Measurements from ENCODE around the gene TRIM58.

Gene TRIM58

DNA sequence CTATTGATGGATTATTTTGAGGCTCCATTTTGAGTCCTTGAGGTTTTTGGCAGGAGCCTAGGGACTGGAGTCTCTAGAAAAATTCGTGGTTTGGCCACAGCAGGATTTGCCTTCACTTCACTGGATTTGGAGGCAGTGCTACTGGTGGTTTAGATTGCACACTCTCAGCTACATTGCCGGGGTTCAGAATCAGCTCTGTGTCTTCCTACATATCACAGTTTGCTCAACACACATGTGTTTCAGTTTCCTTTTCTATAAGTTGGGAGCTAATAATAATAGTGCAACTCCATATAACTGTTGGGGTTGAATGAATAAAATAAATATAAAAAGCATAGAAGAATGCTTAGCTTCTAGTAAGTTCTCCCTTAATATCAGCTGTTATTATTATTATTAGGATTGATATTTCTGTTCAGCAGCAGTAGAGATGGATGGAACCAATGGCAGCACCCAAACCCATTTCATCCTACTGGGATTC, 38.2 kb downstream of the TRIM58 start, which contains the start of gene OR2W3:
TSS of gene OR2W3 (plus strand) at position 425 of the 475 bp plus-strand sequence. CDS start at position 425, 0 bp downstream.
- DNase-seq = no peak

DNA sequence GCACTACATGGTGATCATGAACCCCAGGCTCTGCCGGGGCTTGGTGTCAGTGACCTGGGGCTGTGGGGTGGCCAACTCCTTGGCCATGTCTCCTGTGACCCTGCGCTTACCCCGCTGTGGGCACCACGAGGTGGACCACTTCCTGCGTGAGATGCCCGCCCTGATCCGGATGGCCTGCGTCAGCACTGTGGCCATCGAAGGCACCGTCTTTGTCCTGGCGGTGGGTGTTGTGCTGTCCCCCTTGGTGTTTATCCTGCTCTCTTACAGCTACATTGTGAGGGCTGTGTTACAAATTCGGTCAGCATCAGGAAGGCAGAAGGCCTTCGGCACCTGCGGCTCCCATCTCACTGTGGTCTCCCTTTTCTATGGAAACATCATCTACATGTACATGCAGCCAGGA, 39.0 kb downstream of the TRIM58 start:
- DNase-seq = no peak

DNA sequence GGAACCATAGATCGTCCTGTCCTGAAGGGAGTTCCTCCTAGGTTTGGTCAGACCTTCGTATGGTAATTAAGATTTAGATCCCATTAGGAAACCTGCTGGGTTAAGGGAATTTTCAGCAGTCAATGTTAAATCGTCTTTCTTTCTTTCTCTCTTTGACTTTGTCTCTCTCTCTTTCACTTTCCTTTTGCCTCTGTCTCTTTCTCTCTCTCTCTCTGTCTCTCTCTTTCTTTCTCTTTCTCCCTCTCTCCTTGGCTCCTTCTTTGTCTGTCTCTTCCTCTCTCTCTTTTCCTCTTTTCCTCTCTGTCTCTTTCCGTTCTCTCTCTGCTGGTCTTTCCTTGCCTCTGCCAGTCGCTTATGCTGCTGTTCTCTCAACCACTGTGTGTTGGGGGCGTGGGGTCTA, 47.1 kb downstream of the TRIM58 start:
- DNase-seq = no peak

GRCh38 chr1:247905181-247905580, 48.2 kb downstream of the TRIM58 start:
- no peak for DNase-seq

DNA sequence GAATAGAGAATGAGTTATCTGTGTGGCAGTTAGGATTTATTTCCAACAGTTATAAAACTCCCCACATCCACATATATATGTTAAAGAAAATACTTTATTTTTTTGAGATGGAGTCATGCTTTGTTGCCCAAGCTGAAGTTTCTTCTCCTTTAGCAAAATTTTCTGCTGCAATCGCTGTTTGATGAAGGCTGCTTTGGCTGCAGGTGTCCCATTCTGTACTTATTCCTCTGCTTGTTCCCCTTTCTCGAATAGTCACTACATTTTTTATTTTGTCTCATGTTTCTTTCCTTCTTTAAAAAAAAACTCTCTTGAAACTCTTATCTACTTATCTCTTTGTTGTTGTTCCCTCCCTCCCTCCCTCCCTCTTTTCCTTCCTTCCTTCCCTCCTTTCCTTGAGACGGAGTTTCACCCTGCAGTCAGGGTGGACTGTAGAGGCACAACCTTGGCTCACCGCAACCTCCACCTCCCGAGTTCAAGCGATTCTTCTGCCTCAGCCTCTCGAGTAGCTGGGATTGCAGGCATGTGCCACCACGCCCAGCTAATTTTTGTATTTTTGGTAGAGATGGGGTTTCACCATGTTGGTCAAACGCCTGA, 49.0 kb downstream of the TRIM58 start:
- DNase-seq = no peak

GRCh38 chr1:247906504-247907047, 49.6 kb downstream of the TRIM58 start:
- peak; percentile 49 for DNase-seq

- no peak for DNase-seq
Observed at GRCh38 chr1:247908766-247909165, 51.8 kb downstream of the TRIM58 start.

GRCh38 chr1:247913786-247914185, 56.8 kb downstream of the TRIM58 start:
- DNase-seq = no peak

DNA sequence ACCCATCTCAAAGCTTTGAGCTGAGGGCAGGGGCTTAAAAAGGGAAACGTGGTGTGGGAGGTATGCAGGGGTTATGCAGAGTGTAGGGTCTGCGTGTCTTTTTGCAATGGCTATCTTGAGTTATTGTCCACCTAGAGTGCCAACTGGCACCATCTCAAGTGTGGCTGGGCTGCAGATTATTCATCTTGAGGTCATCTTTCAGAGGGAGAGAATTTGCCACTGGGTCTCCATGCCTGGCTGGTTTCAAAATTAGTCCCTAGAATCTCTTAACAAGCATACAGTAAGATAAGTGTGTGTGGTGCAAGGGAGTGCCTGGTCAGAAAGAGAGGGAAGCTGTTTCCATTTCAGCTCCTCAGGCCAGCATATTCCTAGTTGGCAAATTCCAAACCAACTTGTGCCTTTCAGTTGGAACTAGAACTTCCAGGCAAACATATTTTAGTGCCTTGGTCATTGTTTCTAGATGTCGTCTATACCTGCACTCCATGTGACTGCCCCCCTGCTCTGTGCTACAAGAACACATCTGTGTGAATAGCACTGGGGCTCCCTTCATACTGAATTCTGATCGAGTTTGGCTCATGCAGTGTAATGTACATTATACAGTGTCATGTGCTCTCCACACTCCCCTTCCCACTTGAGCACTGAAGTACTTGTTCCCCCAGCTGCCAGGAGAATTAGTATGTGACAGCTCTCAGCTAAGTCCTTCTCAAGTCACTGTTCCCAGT, 58.1 kb downstream of the TRIM58 start:
- no peak for DNase-seq

DNA sequence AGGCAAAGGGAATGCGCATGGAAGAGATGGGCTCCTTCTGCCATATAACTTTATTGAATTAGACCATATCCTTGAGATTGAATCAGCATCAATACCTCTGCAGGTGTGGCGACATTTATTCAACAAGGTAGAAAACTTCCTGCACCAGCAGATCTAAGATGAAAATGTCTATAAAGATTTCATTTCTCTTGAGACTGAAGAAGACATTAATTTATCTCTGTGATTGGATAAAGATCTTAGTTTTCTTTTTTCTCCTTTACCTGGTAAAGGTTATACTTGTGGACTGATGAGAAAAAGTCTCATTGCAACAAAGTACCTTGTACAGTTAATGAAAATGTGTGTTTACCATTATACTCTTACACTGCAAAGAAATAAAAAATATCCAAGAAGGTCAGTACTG, 63.0 kb downstream of the TRIM58 start, which contains the start of gene OR2T8:
TSS of gene OR2T8 (plus strand) at position 301 of the 400 bp plus-strand sequence. CDS start 766 bp downstream, outside the sequence.
- DNase-seq = no peak

DNA sequence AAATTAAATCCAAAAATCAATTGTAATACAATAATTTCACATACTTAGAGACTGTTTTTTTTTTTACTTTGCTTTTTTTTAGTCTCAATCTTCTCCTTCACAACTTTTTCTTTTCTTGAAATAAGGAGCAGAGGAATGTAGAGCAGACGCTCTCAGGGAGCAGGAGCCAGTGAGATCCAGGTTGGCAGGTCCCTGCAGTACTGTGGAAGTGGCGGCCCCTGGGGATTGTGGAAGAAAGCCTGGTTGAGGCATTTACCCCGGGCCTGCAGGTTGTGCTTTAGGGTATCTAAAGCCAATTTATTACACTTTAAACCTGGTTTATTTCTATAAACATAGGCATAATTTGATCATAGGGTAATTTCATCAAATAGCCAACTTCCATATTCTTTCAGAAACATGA, 67.0 kb downstream of the TRIM58 start:
- DNase-seq = no peak

- no peak for DNase-seq
Observed at GRCh38 chr1:247924868-247925267, 67.9 kb downstream of the TRIM58 start, which contains the start of gene OR2AJ1. OR2AJ1 (plus strand) TSS chr1:247924889; CDS start chr1:247933769, 8,880 bp downstream.
